GM18502 (cell line): ENCODE results near the gene SLC39A1.

Source experiments
- ATAC-seq: cut with Tn5 transposase; IDR thresholded peaks from one replicate; pipeline ENCODE4 v1.9.1; 2021; ENCODE audit warnings: mild to moderate bottlenecking; ENCODE audit not compliant: unreplicated experiment, poor library complexity

The SLC39A1 gene

GRCh38 chr1:153954826-153955225 is 8.5 kb downstream of the SLC39A1 start:
- ATAC-seq: no peak

GRCh38 chr1:153953859-153954365 is 9.4 kb downstream of the SLC39A1 start:
- ATAC-seq: no peak

- ATAC-seq: no peak
These were observed 11.5 kb downstream of the SLC39A1 start for GRCh38 chr1:153951801-153952200.

- ATAC-seq: no peak
These were observed 12.2 kb downstream of the SLC39A1 start for GRCh38 chr1:153951183-153951582.

- ATAC-seq: peak; percentile 58
These were observed 16.6 kb downstream of the SLC39A1 start, which contains the start of gene DENND4B for GRCh38 chr1:153946622-153947241. Gene DENND4B, minus strand, starts transcription at chr1:153946718. Its CDS starts 2,344 bp downstream, at chr1:153944374.

GRCh38 chr1:153945795-153946621 is 17.3 kb downstream of the SLC39A1 start:
- peak; percentile 73 for ATAC-seq

GRCh38 chr1:153945131-153945794 is 18.1 kb downstream of the SLC39A1 start:
- no peak for ATAC-seq

GRCh38 chr1:153944827-153945117 is 18.6 kb downstream of the SLC39A1 start:
- no peak for ATAC-seq

- ATAC-seq: no peak
These were observed 19.1 kb downstream of the SLC39A1 start for GRCh38 chr1:153944005-153944826.

GRCh38 chr1:153942766-153943549 is 20.4 kb downstream of the SLC39A1 start:
- ATAC-seq: no peak

- ATAC-seq: no peak
These were observed 21.3 kb downstream of the SLC39A1 start for GRCh38 chr1:153941826-153942725.

GRCh38 chr1:153940756-153941155 is 22.6 kb downstream of the SLC39A1 start:
- ATAC-seq: no peak

- no peak for ATAC-seq
These were observed 23.9 kb downstream of the SLC39A1 start for GRCh38 chr1:153939476-153939875.

- no peak for ATAC-seq
These were observed 24.3 kb downstream of the SLC39A1 start for GRCh38 chr1:153938996-153939395.

- ATAC-seq: no peak
These were observed 26.0 kb downstream of the SLC39A1 start for GRCh38 chr1:153937331-153937730.

- ATAC-seq: no peak
These were observed 27.1 kb downstream of the SLC39A1 start for GRCh38 chr1:153936011-153936802.

GRCh38 chr1:153934746-153935145 is 28.6 kb downstream of the SLC39A1 start:
- no peak for ATAC-seq

GRCh38 chr1:153933955-153934354 is 29.4 kb downstream of the SLC39A1 start:
- no peak for ATAC-seq
